ENCODE data around the gene OLA1.

- TF ChIP-seq CTCF (IDR thresholded peaks at IDR 0.05) (no peak), SIN3A (IDR thresholded peaks at IDR 0.05; ENCODE audit: borderline replicate concordance, insufficient read depth, low read depth, low read length) (no peak), POLR2AphosphoS5 (IDR thresholded peaks at IDR 0.05; ENCODE audit: low read depth, low read length) (no peak)
Measured at GRCh38 chr2:174174741-174175140, 73.6 kb downstream of the OLA1 start.
